ENCODE measurements around the gene PPP5C.

Gene PPP5C

DNA sequence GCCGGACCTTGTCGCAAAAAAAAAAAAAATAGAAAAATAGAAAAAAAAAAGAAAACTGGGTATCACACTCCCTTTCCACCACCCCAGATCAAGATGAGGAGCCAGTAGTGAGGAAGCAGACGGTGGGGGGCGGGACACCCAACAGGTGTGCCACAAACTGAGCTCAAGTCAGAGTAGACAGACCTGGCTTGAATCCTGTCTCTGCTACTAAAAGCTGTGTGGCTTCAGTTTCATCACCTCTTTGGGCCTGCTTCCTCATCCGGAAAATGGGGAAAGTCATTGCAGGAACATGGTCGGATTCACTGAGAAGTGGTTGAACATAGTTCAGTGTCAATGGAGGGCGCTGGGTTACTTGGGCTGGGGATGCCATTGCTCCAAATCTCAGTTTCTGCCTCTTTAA, 47.2 kb upstream of the PPP5C start:
- H3K9me3 ChIP-seq (ENCODE audit: severe bottlenecking) = no peaks in the 10 kb centered on the region
- H3K27me3 ChIP-seq (ENCODE audit: insufficient read depth, poor library complexity, severe bottlenecking) = no peaks in the 10 kb centered on the region
- H3K36me3 ChIP-seq (ENCODE audit: low read depth) = no peaks in the 10 kb centered on the region
- H3K27ac ChIP-seq (ENCODE audit: poor library complexity, severe bottlenecking) = peak overlapping the region; percentile 91
- H3K4me1 ChIP-seq (ENCODE audit: insufficient read depth, poor library complexity, severe bottlenecking) = peaks cover 33% of the 10 kb centered on the region
- ATAC-seq (ENCODE audit: low read depth) = no peak
- no peak for TF ChIP-seq CTCF (IDR thresholded peaks at IDR 0.05; ENCODE audit: poor library complexity, severe bottlenecking)
- no peak for DNase-seq (ENCODE audit: low spot score)
- H3K4me3 ChIP-seq (ENCODE audit: severe bottlenecking) = no peak overlapping the region

GRCh38 chr19:46303322-46303690, 43.6 kb upstream of the PPP5C start:
- no peak overlapping the region for H3K4me3 ChIP-seq (ENCODE audit: severe bottlenecking)
- TF ChIP-seq CTCF (IDR thresholded peaks at IDR 0.05; ENCODE audit: poor library complexity, severe bottlenecking) = no peak
- H3K4me1 ChIP-seq (ENCODE audit: insufficient read depth, poor library complexity, severe bottlenecking) = peaks cover 32% of the 10 kb centered on the region
- H3K27me3 ChIP-seq (ENCODE audit: insufficient read depth, poor library complexity, severe bottlenecking) = no peaks in the 10 kb centered on the region
- no peak for ATAC-seq (ENCODE audit: low read depth)
- H3K36me3 ChIP-seq (ENCODE audit: low read depth) = peaks cover 3% of the 10 kb centered on the region; the same call in 1 of the 2 replicates
- H3K27ac ChIP-seq (ENCODE audit: poor library complexity, severe bottlenecking) = peak overlapping the region; percentile 91
- no peak for DNase-seq (ENCODE audit: low spot score)
- peaks cover 7% of the 10 kb centered on the region for H3K9me3 ChIP-seq (ENCODE audit: severe bottlenecking)

GRCh38 chr19:46303691-46304397, 43.0 kb upstream of the PPP5C start:
- ATAC-seq (ENCODE audit: low read depth) (no peak), DNase-seq (ENCODE audit: low spot score) (no peak)
- Histone ChIP-seq H3K4me1 (ENCODE audit: insufficient read depth, poor library complexity, severe bottlenecking) (peaks cover 26% of the 10 kb centered on the region), H3K4me3 (ENCODE audit: severe bottlenecking) (no peak overlapping the region), H3K36me3 (ENCODE audit: low read depth) (peaks cover 3% of the 10 kb centered on the region; the same call in 1 of the 2 replicates), H3K9me3 (ENCODE audit: severe bottlenecking) (peaks cover 7% of the 10 kb centered on the region), H3K27me3 (ENCODE audit: insufficient read depth, poor library complexity, severe bottlenecking) (no peaks in the 10 kb centered on the region), H3K27ac (ENCODE audit: poor library complexity, severe bottlenecking) (peak overlapping the region; percentile 91)
- no peak for TF ChIP-seq CTCF (IDR thresholded peaks at IDR 0.05; ENCODE audit: poor library complexity, severe bottlenecking)

DNA sequence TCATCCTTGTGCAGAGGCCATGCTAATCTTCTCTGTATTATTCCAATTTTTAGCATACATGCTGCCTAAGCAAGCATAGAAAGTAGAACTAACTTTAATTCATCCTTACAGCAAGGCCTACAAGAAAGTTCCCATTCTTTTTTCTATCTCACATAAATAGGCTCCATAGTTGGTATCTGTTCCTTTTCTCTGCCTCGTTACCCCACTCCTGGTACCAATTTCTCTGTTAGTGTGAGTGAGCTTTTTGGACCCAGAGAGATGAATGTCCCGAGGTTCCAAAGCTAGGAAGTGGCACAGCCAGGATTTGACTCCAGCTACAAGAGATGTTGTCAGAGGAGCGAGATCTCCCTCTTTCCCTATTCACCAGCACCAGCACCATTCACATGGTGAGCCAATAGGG, 40.4 kb upstream of the PPP5C start:
- H3K27me3 ChIP-seq (ENCODE audit: insufficient read depth, poor library complexity, severe bottlenecking) = no peaks in the 10 kb centered on the region
- peaks cover 3% of the 10 kb centered on the region; the same call in 1 of the 2 replicates for H3K36me3 ChIP-seq (ENCODE audit: low read depth)

More for the DNA sequence above, 40.4 kb upstream of the PPP5C start:
- Histone ChIP-seq H3K4me1 (ENCODE audit: insufficient read depth, poor library complexity, severe bottlenecking) (no peaks in the 10 kb centered on the region), H3K27ac (ENCODE audit: poor library complexity, severe bottlenecking) (no peak overlapping the region), H3K4me3 (ENCODE audit: severe bottlenecking) (no peak overlapping the region), H3K9me3 (ENCODE audit: severe bottlenecking) (peaks cover 7% of the 10 kb centered on the region)
- TF ChIP-seq CTCF (IDR thresholded peaks at IDR 0.05; ENCODE audit: poor library complexity, severe bottlenecking) = no peak
- ATAC-seq (ENCODE audit: low read depth) = no peak
- DNase-seq (ENCODE audit: low spot score) = no peak
